Glomerular endothelial cell (primary cell): ENCODE data around the gene HOTAIR. TPM values are rescaled to one million over a fixed set of nuclear protein-coding genes. Genes with fewer than 3 reads are reported as not detected.

Experiments used
- DNase-seq: peaks from one replicate; pipeline ENCODE4 v3.0.0-alpha.2; 2011; ENCODE audit warnings: low read depth, low spot score; ENCODE audit errors: extremely low read depth
- total RNA-seq: library from RNA; depleted of rRNA; stranded (reverse); fragments of >200 nt; gene quantifications from 2 replicates; pipeline ENCODE4 v1.2.3, GENCODE V29; 2015

Gene HOTAIR
- total RNA-seq, 1 donor from 2014 or later = 0.12 TPM

GRCh38 chr12:53988541-53989226, 13.9 kb upstream of the HOTAIR start:
- no peak for DNase-seq

GRCh38 chr12:53987787-53988230, 13.1 kb upstream of the HOTAIR start:
- no peak for DNase-seq

- DNase-seq = no peak
Observed at GRCh38 chr12:53986686-53987483, 12.1 kb upstream of the HOTAIR start.

- no peak for DNase-seq
Observed at GRCh38 chr12:53985994-53986685, 11.4 kb upstream of the HOTAIR start.

- no peak for DNase-seq
Observed at GRCh38 chr12:53985692-53985993, 10.9 kb upstream of the HOTAIR start.

- DNase-seq = peak; percentile 45
Observed at GRCh38 chr12:53984901-53985691, 10.3 kb upstream of the HOTAIR start, which contains the start of gene HOXC10. TSS of gene HOXC10 (plus strand) at chr12:53985146. CDS start at chr12:53985260, 114 bp downstream.

- DNase-seq = no peak
Observed at GRCh38 chr12:53983950-53984572, 9.3 kb upstream of the HOTAIR start.

- DNase-seq = no peak
Observed at GRCh38 chr12:53983568-53983949, 8.8 kb upstream of the HOTAIR start.

- no peak for DNase-seq
Observed at GRCh38 chr12:53982648-53983567, 8.2 kb upstream of the HOTAIR start.

- DNase-seq = no peak
Observed at GRCh38 chr12:53981634-53982565, 7.1 kb upstream of the HOTAIR start.

GRCh38 chr12:53980802-53981496, 6.2 kb upstream of the HOTAIR start:
- no peak for DNase-seq

- DNase-seq = no peak
Observed at GRCh38 chr12:53980104-53980801, 5.5 kb upstream of the HOTAIR start.

GRCh38 chr12:53978477-53979356, 4.0 kb upstream of the HOTAIR start:
- DNase-seq = no peak

- no peak for DNase-seq
Observed at GRCh38 chr12:53977596-53978445, 3.1 kb upstream of the HOTAIR start.
